K562 (cell line): ENCODE data around the gene RPL22. TPM values are rescaled to one million over a fixed set of nuclear protein-coding genes. Genes with fewer than 3 reads are reported as not detected.
A peak's percentile ranks its signal among the peaks of the same experiment; 100 is the strongest.

ENCODE experiments used
- ATF7 ChIP-seq: fragments of 450-650 bp; IDR thresholded peaks from 2 replicates; pipeline ENCODE4 v1.7.1; 2014; ENCODE audit warnings: mild to moderate bottlenecking, moderate library complexity
- ESRRA ChIP-seq: fragments of 450-650 bp; IDR thresholded peaks from 2 replicates; pipeline ENCODE4 v1.6.1; 2014; ENCODE audit warnings: low read depth, mild to moderate bottlenecking, moderate library complexity, borderline replicate concordance
- HMGN3 ChIP-seq: IDR thresholded peaks from 2 replicates; pipeline ENCODE4 v1.6.1; 2011; ENCODE audit warnings: borderline replicate concordance, low read depth, mild to moderate bottlenecking, mixed read lengths, low read length; ENCODE audit not compliant: insufficient read length; ENCODE audit errors: extremely low read depth
- NCOR1 ChIP-seq: fragments of 450-650 bp; IDR thresholded peaks from 2 replicates; pipeline ENCODE4 v1.6.1; 2016; ENCODE audit warnings: mild to moderate bottlenecking, moderate library complexity
- NELFE ChIP-seq: IDR thresholded peaks from 2 replicates; pipeline ENCODE4 v1.6.1; 2011; ENCODE audit warnings: mild to moderate bottlenecking; ENCODE audit not compliant: insufficient read depth, insufficient read length
- NFIX ChIP-seq: fragments of 250-450 bp; sonication (Bioruptor Pico); IDR thresholded peaks from 2 replicates; pipeline ENCODE4 v1.4.0; 2020; ENCODE audit warnings: low read depth, mild to moderate bottlenecking, moderate library complexity
- TEAD4 ChIP-seq, 2 experiments: sonication (generic) in 1 of 2; formaldehyde crosslinking in 1 of 2; IDR thresholded peaks; 2 replicates each; pipeline versions ENCODE4 v1.6.1 to v1.8.0; 2012 to 2022; ENCODE audit warnings: borderline replicate concordance in 1 of 2, inconsistent platforms in 1 of 2, low read length in 1 of 2, mild to moderate bottlenecking in 1 of 2, missing genetic modification reagents in 1 of 2
- ZNF57 ChIP-seq: fragments of 450-650 bp; formaldehyde crosslinking; IDR thresholded peaks from 2 replicates; pipeline ENCODE4 v1.4.0; 2020; ENCODE audit warnings: mild to moderate bottlenecking, moderate library complexity
- polyA plus RNA-seq, 8 experiments: library from polyadenylated mRNA; depleted of rRNA in 4 of 8; stranded (reverse) in 5 of 8; unstranded in 3 of 8; fragments of >200 nt; fragmentation: Nextera tagmentation in 2 of 8; fragmentation: Illumina TruSeq in 1 of 8; extraction: Ambion mirVana in 2 of 8; extraction: Trizol in 1 of 8; gene quantifications; 2 replicates each; pipeline versions ENCODE4 v1.2.1 to v1.2.3, GENCODE V29; 2011 to 2014; ENCODE audit warnings: inconsistent platforms in 1 of 8, missing spikeins in 1 of 8
- total RNA-seq, 7 experiments: library from RNA; depleted of rRNA in 6 of 7; stranded (reverse); fragments of >200 nt in 6 of 7; fragmentation: Illumina TruSeq in 2 of 7; extraction: Trizol in 2 of 7; gene quantifications; 2 replicates each; pipeline versions ENCODE4 v1.2.1 to v1.2.3, GENCODE V29; 2011 to 2021; ENCODE audit warnings: low replicate concordance in 1 of 7
- TF ChIP-seq, protein P1 (sequence below): sonication (generic); formaldehyde crosslinking; IDR thresholded peaks from 2 replicates; pipeline ENCODE4 v1.8.0; 2023; ENCODE audit warnings: missing genetic modification reagents, mild to moderate bottlenecking, borderline replicate concordance
- TF ChIP-seq, protein P2 (sequence below): sonication (generic); formaldehyde crosslinking; IDR thresholded peaks from 2 replicates; pipeline ENCODE4 v1.8.0; 2022; ENCODE audit warnings: mild to moderate bottlenecking, missing genetic modification reagents
- TF ChIP-seq, protein P3 (sequence below), 3 experiments: fragments of 200-800 bp in 1 of 3; sonication (Bioruptor generic) in 1 of 3; sonication (generic) in 1 of 3; formaldehyde crosslinking in 1 of 3; IDR thresholded peaks; 2 replicates each; pipeline versions ENCODE4 v1.6.1 to v1.8.0; 2016 to 2022; ENCODE audit warnings: mild to moderate bottlenecking in 2 of 3, missing compliant biosample characterization in 2 of 3, missing genetic modification characterization in 2 of 3, missing genetic modification reagents in 1 of 3
- TF ChIP-seq, protein P4 (sequence below): fragments of 250-450 bp; sonication (Bioruptor Pico); IDR thresholded peaks from 2 replicates; pipeline ENCODE4 v1.8.0; 2021; ENCODE audit warnings: moderate library complexity, mild to moderate bottlenecking, inconsistent platforms

RPL22 gene
- total and polyA plus RNA-seq, 9 of the 15 experiments (the other 6 are each of a cell fraction or from before 2014, with no cell fraction given): 467 to 1,165 (median 607) TPM

DNA sequence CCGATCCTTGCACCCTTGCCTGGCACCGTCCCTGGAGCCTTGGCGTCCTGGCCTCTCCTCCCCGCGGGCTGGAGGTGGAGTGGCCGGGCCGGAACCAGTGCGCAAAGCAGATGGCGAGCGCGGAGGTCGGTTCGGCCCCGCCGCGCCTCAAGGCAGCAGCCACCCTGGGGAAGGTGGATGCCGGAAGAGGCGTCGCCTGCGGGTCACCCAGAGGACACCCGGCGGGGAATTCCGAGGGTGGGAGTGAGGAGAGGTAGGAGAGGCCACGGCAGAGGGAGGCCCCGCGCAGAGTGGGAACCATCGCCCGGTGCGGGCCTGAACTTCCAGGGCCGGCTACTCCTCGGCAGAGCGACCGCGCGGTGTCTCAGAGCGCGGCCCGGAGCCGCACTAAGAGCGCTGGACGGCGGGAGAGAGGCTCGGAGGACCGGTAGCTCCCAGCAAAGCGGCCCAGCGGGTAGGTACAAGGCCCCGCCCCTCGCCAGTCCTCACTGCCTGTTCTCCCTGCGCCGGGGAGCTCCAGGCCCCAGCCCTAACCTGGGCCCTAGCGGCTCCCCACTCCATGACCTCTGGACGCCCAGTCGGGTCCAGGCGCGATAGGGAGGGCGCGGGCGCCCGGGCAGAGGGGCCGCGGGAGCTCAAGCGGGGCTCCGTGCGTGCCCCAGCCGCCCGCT lies 6.6 kb upstream of the RPL22 start, which contains the start of gene RNF207 (continued):
- TF ChIP-seq, protein P1, sequence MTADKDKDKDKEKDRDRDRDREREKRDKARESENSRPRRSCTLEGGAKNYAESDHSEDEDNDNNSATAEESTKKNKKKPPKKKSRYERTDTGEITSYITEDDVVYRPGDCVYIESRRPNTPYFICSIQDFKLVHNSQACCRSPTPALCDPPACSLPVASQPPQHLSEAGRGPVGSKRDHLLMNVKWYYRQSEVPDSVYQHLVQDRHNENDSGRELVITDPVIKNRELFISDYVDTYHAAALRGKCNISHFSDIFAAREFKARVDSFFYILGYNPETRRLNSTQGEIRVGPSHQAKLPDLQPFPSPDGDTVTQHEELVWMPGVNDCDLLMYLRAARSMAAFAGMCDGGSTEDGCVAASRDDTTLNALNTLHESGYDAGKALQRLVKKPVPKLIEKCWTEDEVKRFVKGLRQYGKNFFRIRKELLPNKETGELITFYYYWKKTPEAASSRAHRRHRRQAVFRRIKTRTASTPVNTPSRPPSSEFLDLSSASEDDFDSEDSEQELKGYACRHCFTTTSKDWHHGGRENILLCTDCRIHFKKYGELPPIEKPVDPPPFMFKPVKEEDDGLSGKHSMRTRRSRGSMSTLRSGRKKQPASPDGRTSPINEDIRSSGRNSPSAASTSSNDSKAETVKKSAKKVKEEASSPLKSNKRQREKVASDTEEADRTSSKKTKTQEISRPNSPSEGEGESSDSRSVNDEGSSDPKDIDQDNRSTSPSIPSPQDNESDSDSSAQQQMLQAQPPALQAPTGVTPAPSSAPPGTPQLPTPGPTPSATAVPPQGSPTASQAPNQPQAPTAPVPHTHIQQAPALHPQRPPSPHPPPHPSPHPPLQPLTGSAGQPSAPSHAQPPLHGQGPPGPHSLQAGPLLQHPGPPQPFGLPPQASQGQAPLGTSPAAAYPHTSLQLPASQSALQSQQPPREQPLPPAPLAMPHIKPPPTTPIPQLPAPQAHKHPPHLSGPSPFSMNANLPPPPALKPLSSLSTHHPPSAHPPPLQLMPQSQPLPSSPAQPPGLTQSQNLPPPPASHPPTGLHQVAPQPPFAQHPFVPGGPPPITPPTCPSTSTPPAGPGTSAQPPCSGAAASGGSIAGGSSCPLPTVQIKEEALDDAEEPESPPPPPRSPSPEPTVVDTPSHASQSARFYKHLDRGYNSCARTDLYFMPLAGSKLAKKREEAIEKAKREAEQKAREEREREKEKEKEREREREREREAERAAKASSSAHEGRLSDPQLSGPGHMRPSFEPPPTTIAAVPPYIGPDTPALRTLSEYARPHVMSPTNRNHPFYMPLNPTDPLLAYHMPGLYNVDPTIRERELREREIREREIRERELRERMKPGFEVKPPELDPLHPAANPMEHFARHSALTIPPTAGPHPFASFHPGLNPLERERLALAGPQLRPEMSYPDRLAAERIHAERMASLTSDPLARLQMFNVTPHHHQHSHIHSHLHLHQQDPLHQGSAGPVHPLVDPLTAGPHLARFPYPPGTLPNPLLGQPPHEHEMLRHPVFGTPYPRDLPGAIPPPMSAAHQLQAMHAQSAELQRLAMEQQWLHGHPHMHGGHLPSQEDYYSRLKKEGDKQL: no peak
- TF ChIP-seq HMGN3 (peak; percentile 63), NELFE (no peak), ZNF57 (CRISPR knock-in tag) (no peak), TEAD4 (IDR thresholded peaks at IDR 0.05; ENCODE audit: low read length) (peak; percentile 73), TEAD4 (CRISPR knock-in tag; IDR thresholded peaks at IDR 0.05; ENCODE audit: borderline replicate concordance) (peak; percentile 62; the same call in 1 of the 2 replicates), NFIX (CRISPR knock-in tag) (no peak), ATF7 (0 out of 2 replicates have a peak, but pooled peaks have one; percentile 24), NCOR1 (peak; percentile 28), ESRRA (peak; percentile 89)
- TF ChIP-seq, protein P2, sequence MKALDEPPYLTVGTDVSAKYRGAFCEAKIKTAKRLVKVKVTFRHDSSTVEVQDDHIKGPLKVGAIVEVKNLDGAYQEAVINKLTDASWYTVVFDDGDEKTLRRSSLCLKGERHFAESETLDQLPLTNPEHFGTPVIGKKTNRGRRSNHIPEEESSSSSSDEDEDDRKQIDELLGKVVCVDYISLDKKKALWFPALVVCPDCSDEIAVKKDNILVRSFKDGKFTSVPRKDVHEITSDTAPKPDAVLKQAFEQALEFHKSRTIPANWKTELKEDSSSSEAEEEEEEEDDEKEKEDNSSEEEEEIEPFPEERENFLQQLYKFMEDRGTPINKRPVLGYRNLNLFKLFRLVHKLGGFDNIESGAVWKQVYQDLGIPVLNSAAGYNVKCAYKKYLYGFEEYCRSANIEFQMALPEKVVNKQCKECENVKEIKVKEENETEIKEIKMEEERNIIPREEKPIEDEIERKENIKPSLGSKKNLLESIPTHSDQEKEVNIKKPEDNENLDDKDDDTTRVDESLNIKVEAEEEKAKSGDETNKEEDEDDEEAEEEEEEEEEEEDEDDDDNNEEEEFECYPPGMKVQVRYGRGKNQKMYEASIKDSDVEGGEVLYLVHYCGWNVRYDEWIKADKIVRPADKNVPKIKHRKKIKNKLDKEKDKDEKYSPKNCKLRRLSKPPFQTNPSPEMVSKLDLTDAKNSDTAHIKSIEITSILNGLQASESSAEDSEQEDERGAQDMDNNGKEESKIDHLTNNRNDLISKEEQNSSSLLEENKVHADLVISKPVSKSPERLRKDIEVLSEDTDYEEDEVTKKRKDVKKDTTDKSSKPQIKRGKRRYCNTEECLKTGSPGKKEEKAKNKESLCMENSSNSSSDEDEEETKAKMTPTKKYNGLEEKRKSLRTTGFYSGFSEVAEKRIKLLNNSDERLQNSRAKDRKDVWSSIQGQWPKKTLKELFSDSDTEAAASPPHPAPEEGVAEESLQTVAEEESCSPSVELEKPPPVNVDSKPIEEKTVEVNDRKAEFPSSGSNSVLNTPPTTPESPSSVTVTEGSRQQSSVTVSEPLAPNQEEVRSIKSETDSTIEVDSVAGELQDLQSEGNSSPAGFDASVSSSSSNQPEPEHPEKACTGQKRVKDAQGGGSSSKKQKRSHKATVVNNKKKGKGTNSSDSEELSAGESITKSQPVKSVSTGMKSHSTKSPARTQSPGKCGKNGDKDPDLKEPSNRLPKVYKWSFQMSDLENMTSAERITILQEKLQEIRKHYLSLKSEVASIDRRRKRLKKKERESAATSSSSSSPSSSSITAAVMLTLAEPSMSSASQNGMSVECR (CRISPR knock-in tag): peak; percentile 47; the same call in 1 of the 2 replicates
- TF ChIP-seq, protein P3, sequence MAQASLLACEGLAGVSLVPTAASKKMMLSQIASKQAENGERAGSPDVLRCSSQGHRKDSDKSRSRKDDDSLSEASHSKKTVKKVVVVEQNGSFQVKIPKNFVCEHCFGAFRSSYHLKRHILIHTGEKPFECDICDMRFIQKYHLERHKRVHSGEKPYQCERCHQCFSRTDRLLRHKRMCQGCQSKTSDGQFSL (CRISPR knock-in tag; IDR thresholded peaks at IDR 0.05): no peak
- TF ChIP-seq, protein P3 (tag; IDR thresholded peaks at IDR 0.05): no peak
- TF ChIP-seq, protein P4, sequence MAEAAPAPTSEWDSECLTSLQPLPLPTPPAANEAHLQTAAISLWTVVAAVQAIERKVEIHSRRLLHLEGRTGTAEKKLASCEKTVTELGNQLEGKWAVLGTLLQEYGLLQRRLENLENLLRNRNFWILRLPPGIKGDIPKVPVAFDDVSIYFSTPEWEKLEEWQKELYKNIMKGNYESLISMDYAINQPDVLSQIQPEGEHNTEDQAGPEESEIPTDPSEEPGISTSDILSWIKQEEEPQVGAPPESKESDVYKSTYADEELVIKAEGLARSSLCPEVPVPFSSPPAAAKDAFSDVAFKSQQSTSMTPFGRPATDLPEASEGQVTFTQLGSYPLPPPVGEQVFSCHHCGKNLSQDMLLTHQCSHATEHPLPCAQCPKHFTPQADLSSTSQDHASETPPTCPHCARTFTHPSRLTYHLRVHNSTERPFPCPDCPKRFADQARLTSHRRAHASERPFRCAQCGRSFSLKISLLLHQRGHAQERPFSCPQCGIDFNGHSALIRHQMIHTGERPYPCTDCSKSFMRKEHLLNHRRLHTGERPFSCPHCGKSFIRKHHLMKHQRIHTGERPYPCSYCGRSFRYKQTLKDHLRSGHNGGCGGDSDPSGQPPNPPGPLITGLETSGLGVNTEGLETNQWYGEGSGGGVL: no peak
